LNCAP (cell line): ENCODE data around the gene UTP18.

Source experiments
- TF ChIP-seq, protein P1 (sequence below): fragments of 450-650 bp; IDR thresholded peaks from 2 replicates; pipeline ENCODE4 v1.5.1; 2017; ENCODE audit warnings: mild to moderate bottlenecking

Gene UTP18

DNA sequence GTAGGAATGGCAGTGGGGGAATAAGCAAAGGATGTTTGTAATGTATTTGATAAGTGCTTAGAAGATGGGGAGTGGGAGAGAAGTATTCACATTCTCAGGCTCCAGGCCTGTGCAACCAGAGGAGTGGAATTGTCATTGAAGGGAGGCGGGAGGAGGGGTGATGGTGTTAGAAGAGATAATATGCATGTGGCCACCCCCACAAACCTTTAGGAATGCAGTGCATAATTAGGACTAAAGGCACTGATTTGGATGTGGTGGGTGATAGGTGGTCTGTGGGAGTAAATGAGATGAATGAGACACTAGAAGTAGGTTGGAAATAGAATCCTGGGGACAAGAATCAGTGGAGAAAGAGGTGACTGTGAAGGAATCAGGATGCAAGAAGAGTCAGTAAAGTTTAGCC is 27.1 kb downstream of the UTP18 start:
- TF ChIP-seq, protein P1, sequence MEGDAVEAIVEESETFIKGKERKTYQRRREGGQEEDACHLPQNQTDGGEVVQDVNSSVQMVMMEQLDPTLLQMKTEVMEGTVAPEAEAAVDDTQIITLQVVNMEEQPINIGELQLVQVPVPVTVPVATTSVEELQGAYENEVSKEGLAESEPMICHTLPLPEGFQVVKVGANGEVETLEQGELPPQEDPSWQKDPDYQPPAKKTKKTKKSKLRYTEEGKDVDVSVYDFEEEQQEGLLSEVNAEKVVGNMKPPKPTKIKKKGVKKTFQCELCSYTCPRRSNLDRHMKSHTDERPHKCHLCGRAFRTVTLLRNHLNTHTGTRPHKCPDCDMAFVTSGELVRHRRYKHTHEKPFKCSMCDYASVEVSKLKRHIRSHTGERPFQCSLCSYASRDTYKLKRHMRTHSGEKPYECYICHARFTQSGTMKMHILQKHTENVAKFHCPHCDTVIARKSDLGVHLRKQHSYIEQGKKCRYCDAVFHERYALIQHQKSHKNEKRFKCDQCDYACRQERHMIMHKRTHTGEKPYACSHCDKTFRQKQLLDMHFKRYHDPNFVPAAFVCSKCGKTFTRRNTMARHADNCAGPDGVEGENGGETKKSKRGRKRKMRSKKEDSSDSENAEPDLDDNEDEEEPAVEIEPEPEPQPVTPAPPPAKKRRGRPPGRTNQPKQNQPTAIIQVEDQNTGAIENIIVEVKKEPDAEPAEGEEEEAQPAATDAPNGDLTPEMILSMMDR = no peak

DNA sequence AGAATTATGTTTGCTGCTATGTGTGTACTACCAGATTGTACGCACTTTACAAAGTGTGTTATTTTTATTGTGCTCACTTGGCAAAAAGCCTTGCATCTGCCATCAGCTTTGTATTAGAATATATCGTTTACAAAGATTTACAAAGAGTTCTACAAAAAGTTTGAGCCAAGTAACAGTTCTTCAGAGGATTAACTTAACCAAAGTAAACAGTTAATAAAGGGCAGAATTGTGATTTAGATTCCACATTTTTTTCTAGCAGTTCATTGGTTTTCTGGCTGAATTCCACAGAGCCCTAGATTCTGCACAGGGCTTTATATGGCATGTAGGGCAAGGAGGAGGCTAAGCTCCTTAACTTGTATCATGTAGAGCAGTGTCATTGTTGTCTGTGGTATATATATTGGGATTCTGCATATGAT is 29.4 kb downstream of the UTP18 start:
- TF ChIP-seq, protein P1 = no peak

DNA sequence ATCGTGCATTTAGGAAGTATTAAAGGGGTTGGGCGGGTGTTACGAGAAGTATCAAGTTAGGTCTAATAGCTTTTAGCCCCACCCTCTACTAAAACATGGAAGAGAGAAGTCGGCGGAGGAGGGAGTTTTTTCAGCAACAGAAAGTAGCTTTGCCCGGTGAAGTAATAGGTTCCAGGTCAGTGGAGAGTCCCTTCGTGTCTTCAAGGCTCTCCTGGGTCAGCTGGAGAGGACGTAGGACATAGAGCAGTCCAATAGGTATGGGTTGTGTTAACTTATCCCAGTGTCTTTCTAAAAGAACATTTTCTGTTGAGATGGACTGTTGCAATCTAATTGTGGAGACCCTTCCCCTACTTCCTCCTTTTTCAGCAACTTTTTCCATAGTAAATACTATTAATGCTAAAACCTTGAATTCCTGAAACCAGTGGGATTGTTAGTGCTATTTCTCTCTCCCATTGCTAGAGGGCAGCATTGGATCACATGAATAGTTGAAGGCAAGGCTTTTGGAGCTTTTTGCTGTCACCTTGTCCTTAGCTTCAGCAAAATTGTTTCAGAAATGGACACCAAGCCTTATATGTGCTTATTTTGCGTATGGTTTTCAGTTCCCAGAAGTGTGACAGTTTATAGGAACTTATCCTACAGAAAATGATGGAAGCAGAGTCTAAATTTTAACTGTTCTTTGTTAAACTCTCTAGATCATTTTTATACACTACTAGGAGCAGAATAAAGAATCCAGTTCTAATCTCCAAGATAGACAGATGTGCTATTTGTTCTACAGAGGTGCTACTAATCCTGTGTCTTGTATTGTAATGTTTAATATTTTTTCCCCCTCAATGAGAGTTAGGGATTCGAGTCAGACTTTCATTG is 38.4 kb downstream of the UTP18 start:
- TF ChIP-seq, protein P1 = peak; percentile 80

DNA sequence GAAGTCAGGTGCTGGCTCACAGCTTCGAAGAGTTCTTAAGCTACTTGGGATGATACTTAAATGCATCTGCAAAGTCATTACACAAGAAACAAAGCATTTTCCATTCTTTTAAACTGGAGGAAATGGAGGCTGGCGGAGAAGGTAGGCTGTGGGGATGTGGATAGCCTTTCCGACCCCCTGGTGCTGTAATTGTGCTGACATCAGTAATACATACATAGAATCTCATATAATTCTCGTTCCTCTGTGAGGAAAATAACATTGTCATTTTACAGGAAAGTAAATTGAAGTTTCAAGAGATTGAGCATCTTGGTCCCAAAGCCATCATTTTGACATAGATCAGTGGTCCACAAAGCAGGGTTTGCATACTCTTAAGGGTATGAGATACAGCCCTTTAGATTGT is 39.5 kb downstream of the UTP18 start:
- TF ChIP-seq, protein P1 = no peak

DNA sequence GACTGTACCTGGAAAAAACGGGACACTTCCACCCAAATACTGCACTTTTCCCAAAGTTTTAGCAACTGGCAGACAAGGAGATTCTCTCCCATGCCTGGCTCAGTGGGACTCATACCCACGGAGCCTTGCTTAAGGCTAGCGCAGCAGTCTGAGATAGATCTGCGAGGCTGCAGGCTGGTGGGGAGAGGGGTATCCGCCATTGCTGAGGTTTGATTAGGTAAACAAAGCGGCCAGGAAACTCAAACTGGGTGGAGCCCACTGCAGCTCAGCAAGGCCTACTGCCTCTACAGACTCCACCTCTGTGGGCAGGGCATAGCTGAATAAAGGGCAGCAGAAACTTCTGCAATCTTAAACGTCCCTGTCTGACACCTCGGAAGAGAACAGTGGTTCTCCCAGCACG is 44.8 kb downstream of the UTP18 start:
- TF ChIP-seq, protein P1 = no peak

DNA sequence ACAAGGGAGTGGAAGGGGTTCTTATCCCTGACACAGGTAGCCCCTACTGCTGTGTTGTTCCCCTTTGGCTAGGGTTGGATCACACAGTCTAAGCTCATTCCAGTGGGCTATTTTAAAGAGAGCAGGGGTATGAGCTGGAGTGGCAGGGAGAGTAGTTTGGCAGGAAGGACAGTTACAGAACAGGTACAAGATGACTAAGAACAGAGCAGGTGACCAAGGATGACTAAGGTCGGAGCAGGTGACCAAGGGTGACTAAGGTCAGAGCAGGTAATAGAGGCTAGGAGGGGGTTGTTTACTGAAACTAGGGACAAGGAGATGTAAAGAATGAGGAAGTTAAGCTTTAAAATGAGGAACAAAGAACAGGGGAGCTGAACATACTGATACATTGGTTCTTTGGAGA is 58.8 kb downstream of the UTP18 start:
- TF ChIP-seq, protein P1 = no peak

DNA sequence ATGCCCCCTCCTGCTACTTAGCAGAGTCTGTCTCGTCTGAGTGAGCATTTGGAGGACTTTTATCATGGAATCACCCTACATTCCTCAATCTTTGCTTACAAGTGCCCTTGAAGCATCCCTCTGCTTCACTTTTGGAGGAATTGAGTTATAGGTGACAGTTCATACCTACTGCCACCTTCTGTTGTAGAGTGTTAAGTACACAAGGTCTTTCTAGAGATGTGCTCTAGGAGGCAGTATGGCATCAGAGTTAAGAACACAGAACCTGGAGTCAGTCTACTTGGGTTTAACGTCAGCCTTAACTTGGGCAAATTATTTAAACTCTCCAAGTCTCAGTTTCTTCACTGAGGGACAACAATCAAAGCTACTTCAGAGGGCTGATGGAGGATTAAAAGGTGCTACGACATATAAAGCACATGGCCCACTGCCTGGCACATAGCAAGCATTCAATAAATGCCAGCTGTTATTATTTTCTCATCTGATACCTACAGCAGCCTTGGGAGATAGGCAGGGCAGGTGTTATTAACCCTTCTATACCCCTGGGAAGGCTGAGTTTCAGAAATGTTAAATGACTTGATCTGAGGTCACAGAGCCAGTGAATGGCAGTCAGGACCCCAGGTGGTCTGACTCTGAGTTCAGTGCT is 62.2 kb downstream of the UTP18 start:
- TF ChIP-seq, protein P1 = peak; percentile 71
